Gastroesophageal sphincter (tissue), 3 donors: ENCODE results near the gene SCFD2.

Experiments
- POLR2AphosphoS5 ChIP-seq: sonication (generic); formaldehyde crosslinking; IDR thresholded peaks from one replicate; pipeline ENCODE4 v1.6.1; 2017; ENCODE audit warnings: antibody characterized with exemption
- TF ChIP-seq, protein P1 (sequence below), 4 experiments: fragments of 200-600 bp in 2 of 4; fragments of 450-650 bp in 2 of 4; sonication (generic) in 1 of 4; IDR thresholded peaks; one replicate each; pipeline ENCODE4 v1.5.1; 2017 to 2019; ENCODE audit warnings: antibody characterized with exemption in 4 of 4, mild to moderate bottlenecking in 2 of 4, moderate library complexity in 2 of 4

DNA sequence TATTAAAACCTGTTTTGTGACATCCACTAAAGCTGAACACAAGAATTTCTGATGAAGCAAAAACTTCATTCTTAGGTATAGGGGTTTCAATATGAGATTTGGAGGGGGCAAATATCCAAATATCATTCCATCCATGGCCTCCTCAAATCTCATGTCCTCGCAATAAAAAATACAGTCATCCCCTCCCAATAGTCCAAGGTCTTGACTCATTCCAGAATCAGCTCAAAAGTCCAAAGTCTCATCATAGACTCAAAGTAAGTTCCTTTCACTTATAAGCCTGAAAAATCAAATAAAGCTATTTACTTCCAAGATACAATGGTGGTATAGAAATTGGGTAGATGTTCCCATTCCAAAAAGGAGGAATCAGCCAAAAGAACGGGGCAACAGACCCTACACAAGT lies 213.4 kb downstream of the SCFD2 start:
- TF ChIP-seq, protein P1, sequence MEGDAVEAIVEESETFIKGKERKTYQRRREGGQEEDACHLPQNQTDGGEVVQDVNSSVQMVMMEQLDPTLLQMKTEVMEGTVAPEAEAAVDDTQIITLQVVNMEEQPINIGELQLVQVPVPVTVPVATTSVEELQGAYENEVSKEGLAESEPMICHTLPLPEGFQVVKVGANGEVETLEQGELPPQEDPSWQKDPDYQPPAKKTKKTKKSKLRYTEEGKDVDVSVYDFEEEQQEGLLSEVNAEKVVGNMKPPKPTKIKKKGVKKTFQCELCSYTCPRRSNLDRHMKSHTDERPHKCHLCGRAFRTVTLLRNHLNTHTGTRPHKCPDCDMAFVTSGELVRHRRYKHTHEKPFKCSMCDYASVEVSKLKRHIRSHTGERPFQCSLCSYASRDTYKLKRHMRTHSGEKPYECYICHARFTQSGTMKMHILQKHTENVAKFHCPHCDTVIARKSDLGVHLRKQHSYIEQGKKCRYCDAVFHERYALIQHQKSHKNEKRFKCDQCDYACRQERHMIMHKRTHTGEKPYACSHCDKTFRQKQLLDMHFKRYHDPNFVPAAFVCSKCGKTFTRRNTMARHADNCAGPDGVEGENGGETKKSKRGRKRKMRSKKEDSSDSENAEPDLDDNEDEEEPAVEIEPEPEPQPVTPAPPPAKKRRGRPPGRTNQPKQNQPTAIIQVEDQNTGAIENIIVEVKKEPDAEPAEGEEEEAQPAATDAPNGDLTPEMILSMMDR (IDR thresholded peaks at IDR 0.05) = no peak
- TF ChIP-seq POLR2AphosphoS5 = no peak
